Erythroblast (primary cell): ENCODE data around the gene SGTB.

ENCODE experiments used
- GATA1 ChIP-seq: IDR thresholded peaks from 2 replicates; pipeline ENCODE4 v1.6.1; 2011; ENCODE audit warnings: low read depth, mild to moderate bottlenecking, control low read depth, low read length, moderate library complexity
- POLR2A ChIP-seq: IDR thresholded peaks from 2 replicates; pipeline ENCODE4 v1.6.1; 2011; ENCODE audit warnings: mild to moderate bottlenecking, low read length

GRCh38 chr5:65742565-65743231, 20.8 kb upstream of the SGTB start:
- TF ChIP-seq POLR2A (no peak), GATA1 (no peak)
